T follicular helper cell (primary cell): Measurements from ENCODE around the gene SERTAD3.

Experiments used
- DNase-seq: peaks from one replicate; pipeline ENCODE4 v3.0.0-alpha.2; 2020; ENCODE audit warnings: low read depth

The SERTAD3 gene

GRCh38 chr19:40424637-40425449, 19.3 kb downstream of the SERTAD3 start:
- no peak for DNase-seq

GRCh38 chr19:40423938-40424337, 20.2 kb downstream of the SERTAD3 start:
- DNase-seq = no peak

- DNase-seq = no peak
These were observed 21.2 kb downstream of the SERTAD3 start for GRCh38 chr19:40422748-40423566.

- no peak for DNase-seq
These were observed 22.0 kb downstream of the SERTAD3 start for GRCh38 chr19:40421993-40422747.

GRCh38 chr19:40420766-40421765, 23.1 kb downstream of the SERTAD3 start:
- peak; percentile 51 for DNase-seq

GRCh38 chr19:40420451-40420765, 23.7 kb downstream of the SERTAD3 start:
- DNase-seq = no peak

- no peak for DNase-seq
These were observed 24.4 kb downstream of the SERTAD3 start for GRCh38 chr19:40419780-40420179.

- DNase-seq = no peak
These were observed 25.0 kb downstream of the SERTAD3 start for GRCh38 chr19:40419066-40419612.

GRCh38 chr19:40418040-40418439, 26.1 kb downstream of the SERTAD3 start:
- DNase-seq = no peak

GRCh38 chr19:40417643-40417981, 26.5 kb downstream of the SERTAD3 start:
- DNase-seq = no peak

GRCh38 chr19:40416918-40417642, 27.1 kb downstream of the SERTAD3 start:
- DNase-seq = no peak

GRCh38 chr19:40415768-40416167, 28.4 kb downstream of the SERTAD3 start:
- DNase-seq = no peak

GRCh38 chr19:40414542-40415535, 29.3 kb downstream of the SERTAD3 start:
- DNase-seq = no peak

- DNase-seq = no peak
These were observed 30.8 kb downstream of the SERTAD3 start, which contains the start of gene PRX for GRCh38 chr19:40413291-40413845. TSS of gene PRX (minus strand) at chr19:40413378. CDS start at chr19:40407932, 5,446 bp downstream.

GRCh38 chr19:40412866-40413265, 31.3 kb downstream of the SERTAD3 start:
- DNase-seq = no peak

GRCh38 chr19:40411958-40412499, 32.1 kb downstream of the SERTAD3 start:
- DNase-seq = no peak

- no peak for DNase-seq
These were observed 32.9 kb downstream of the SERTAD3 start for GRCh38 chr19:40411125-40411842.

- DNase-seq = no peak
These were observed 34.1 kb downstream of the SERTAD3 start for GRCh38 chr19:40410030-40410389.
